Natural killer cell (primary cell): ENCODE measurements around the gene VPS18. TPM values are rescaled to one million over a fixed set of nuclear protein-coding genes. Genes with fewer than 3 reads are reported as not detected.
A peak's percentile ranks its signal among the peaks of the same experiment; 100 is the strongest.

ENCODE experiments used
- ATAC-seq, 3 donors: fragments of 150-1000 bp in 2 of 3; fragments of 200-7000 bp in 1 of 3; cut with Tn5 transposase; 1 replicate in 1 of 3; 2 replicates in 2 of 3; pipeline ENCODE4 v1.10.0; 2021; ENCODE audit warnings: mild to moderate bottlenecking in 2 of 3, moderate library complexity in 2 of 3
- DNase-seq, 2 donors: peaks; one replicate each; pipeline versions ENCODE4 v3.0.0 to v3.0.0-alpha.2; 2013 to 2021; ENCODE audit warnings: mixed read lengths in 1 of 2
- H3K27ac ChIP-seq: one replicate; pipeline ENCODE4 v1.5.1; 2013; ENCODE audit warnings: mild to moderate bottlenecking, low read length
- H3K27me3 ChIP-seq: one replicate; pipeline ENCODE4 v1.6.1; 2013; ENCODE audit warnings: low read length; ENCODE audit not compliant: control insufficient read depth, insufficient read depth
- H3K36me3 ChIP-seq: one replicate; pipeline ENCODE4 v1.6.1; 2013; ENCODE audit warnings: low read length; ENCODE audit not compliant: control insufficient read depth, insufficient read depth
- H3K4me1 ChIP-seq: one replicate; pipeline ENCODE4 v1.6.1; 2013; ENCODE audit warnings: low read length; ENCODE audit not compliant: control insufficient read depth, insufficient read depth
- H3K4me3 ChIP-seq: one replicate; pipeline ENCODE4 v1.5.1; 2013; ENCODE audit warnings: low read length
- H3K9me3 ChIP-seq: one replicate; pipeline ENCODE4 v1.6.1; 2013; ENCODE audit warnings: low read length; ENCODE audit not compliant: control insufficient read depth, insufficient read depth
- H3K27ac Mint-ChIP-seq, 2 donors: one replicate each; pipeline ENCODE4 v1.8.0; 2022; ENCODE audit warnings: mild to moderate bottlenecking in 2 of 2, mixed read lengths in 2 of 2, moderate library complexity in 1 of 2
- H3K27me3 Mint-ChIP-seq, 2 donors: one replicate each; pipeline ENCODE4 v1.8.0; 2022; ENCODE audit warnings: low read depth in 2 of 2, mixed read lengths in 2 of 2
- H3K36me3 Mint-ChIP-seq: one replicate; pipeline ENCODE4 v1.8.0; 2022; ENCODE audit warnings: mixed read lengths
- H3K4me1 Mint-ChIP-seq, 2 donors: one replicate each; pipeline ENCODE4 v1.8.0; 2022; ENCODE audit warnings: mixed read lengths in 2 of 2
- H3K4me3 Mint-ChIP-seq: one replicate; pipeline ENCODE4 v1.8.0; 2022; ENCODE audit warnings: mild to moderate bottlenecking, moderate library complexity, mixed read lengths
- H3K9me3 Mint-ChIP-seq, 2 donors: one replicate each; pipeline ENCODE4 v1.8.0; 2022; ENCODE audit warnings: mixed read lengths in 2 of 2
- WGBS: methylation state at CpG from one replicate; pipeline ENCODE4 v1.1.7; 2013; ENCODE audit warnings: missing lambda C conversion rate; ENCODE audit not compliant: insufficient coverage; 5-methylcytosine and 5-hydroxymethylcytosine counted together
- intact Hi-C: fragments of 100-400 bp; cut with micrococcal nuclease; formaldehyde crosslinking; loops from one replicate; pipeline ENCODE4 v1.14.2; 2022
- total RNA-seq, 4 donors: library from RNA; stranded (reverse); fragments of 120-200 nt in 1 of 4; gene quantifications; one replicate each; pipeline versions ENCODE4 v1.2.3 to v1.2.4, GENCODE V29; 2013 to 2022
- TF ChIP-seq, protein P1 (sequence below): fragments of 200-600 bp; IDR thresholded peaks from one replicate; pipeline ENCODE4 v1.8.0; 2022; ENCODE audit warnings: antibody characterized with exemption

VPS18 gene
- total RNA-seq, 3 donors from 2014 or later (not counting 1 experiment from before 2014, with no cell fraction given): 30.8 to 35.6 (median 34.1) TPM

DNA sequence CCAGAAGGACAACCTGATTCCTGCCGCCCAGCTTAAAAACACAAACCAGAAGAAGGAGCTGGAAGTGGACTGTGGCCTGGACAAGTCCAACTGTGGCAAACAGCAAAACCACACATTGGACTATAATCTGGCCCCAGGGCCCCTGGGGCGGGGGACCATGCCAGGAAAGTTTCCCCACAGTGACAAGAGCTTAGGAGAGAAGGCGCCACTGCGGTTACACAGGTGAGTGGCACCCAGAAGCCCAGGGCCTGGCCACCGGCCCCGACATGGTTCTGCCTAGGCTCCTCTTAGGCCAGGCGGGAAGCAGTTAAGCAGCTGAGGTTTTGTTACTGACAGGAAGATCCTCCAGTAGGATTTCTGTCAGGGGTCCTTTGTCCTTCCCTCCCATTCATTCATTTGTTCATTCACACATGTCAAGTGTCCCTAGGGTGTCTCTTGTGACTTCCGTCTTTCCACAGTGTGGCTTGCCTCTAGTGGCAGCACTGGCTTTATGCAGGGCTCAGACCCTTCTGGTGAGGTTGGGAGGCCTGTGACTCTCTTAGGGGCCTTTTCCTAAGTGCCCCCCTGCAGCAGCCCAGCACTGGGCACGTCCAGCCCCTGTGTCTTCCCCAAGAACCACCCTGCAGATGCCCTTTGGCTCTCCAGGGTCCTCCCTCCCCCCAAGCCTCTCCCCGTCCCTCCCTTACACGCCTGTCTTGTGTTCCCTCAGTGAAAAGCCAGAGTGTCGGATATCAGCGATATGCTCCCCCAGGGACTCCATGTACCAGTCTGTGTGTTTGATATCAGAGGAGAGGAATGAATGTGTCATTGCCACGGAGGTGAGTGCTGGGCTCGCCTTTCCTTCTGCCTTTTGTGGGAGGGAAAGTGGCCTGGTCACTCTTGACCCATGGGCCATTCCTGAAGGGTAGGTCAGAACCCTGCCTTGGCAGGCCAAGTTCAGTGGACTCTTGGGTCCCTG is 42.7 kb downstream of the VPS18 start:
- Mint-ChIP-seq H3K4me3 (no peak overlapping the region), H3K27me3 (peaks cover 2 to 9% of the 10 kb centered on the region in 2 donors), H3K27ac (no peak overlapping the region), H3K4me1 (peaks cover 5 to 19% of the 10 kb centered on the region in 2 donors), H3K9me3 (no peaks in the 10 kb centered on the region), H3K36me3 (no peaks in the 10 kb centered on the region)
- DNase-seq (peak in 1 of 2 donors; percentile 25), ATAC-seq (no peak)
- TF ChIP-seq, protein P1, sequence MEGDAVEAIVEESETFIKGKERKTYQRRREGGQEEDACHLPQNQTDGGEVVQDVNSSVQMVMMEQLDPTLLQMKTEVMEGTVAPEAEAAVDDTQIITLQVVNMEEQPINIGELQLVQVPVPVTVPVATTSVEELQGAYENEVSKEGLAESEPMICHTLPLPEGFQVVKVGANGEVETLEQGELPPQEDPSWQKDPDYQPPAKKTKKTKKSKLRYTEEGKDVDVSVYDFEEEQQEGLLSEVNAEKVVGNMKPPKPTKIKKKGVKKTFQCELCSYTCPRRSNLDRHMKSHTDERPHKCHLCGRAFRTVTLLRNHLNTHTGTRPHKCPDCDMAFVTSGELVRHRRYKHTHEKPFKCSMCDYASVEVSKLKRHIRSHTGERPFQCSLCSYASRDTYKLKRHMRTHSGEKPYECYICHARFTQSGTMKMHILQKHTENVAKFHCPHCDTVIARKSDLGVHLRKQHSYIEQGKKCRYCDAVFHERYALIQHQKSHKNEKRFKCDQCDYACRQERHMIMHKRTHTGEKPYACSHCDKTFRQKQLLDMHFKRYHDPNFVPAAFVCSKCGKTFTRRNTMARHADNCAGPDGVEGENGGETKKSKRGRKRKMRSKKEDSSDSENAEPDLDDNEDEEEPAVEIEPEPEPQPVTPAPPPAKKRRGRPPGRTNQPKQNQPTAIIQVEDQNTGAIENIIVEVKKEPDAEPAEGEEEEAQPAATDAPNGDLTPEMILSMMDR: no peak
- Histone ChIP-seq H3K27ac (no peak overlapping the region), H3K4me3 (no peak overlapping the region), H3K4me1 (peaks cover 17% of the 10 kb centered on the region), H3K27me3 (peaks cover 2% of the 10 kb centered on the region), H3K9me3 (no peaks in the 10 kb centered on the region), H3K36me3 (no peaks in the 10 kb centered on the region)
- intact Hi-C loops: no loop called here
- WGBS: 86% methylated on average over 15 of the region's 15 CpGs

- intact Hi-C loops: no loop called here
- peak overlapping the region in 1 of 2 donors; percentile 30 for H3K27ac Mint-ChIP-seq
Measured at GRCh38 chr15:40937762-40938535, 43.7 kb downstream of the VPS18 start.

GRCh38 chr15:40938536-40938870 is 44.3 kb downstream of the VPS18 start:
- ATAC-seq: no peak
- Histone ChIP-seq H3K4me3 (no peak overlapping the region), H3K36me3 (no peaks in the 10 kb centered on the region), H3K27ac (no peak overlapping the region), H3K27me3 (no peaks in the 10 kb centered on the region), H3K4me1 (peaks cover 26% of the 10 kb centered on the region), H3K9me3 (no peaks in the 10 kb centered on the region)
- Mint-ChIP-seq H3K4me3 (no peak overlapping the region), H3K36me3 (no peaks in the 10 kb centered on the region), H3K9me3 (no peaks in the 10 kb centered on the region), H3K4me1 (peaks cover 12 to 25% of the 10 kb centered on the region in 2 donors), H3K27ac (no peak overlapping the region), H3K27me3 (peaks cover 0 to 4% of the 10 kb centered on the region in 2 donors)
- TF ChIP-seq, protein P1: no peak
- WGBS: 76% methylated on average over 5 of the region's 6 CpGs
- DNase-seq: peak in 1 of 2 donors; percentile 55
- intact Hi-C loops: no loop called here

More at GRCh38 chr15:40937762-40938535, 43.7 kb downstream of the VPS18 start:
- no peaks in the 10 kb centered on the region for H3K36me3 Mint-ChIP-seq
- Histone ChIP-seq H3K4me3 (no peak overlapping the region), H3K36me3 (no peaks in the 10 kb centered on the region), H3K27me3 (no peaks in the 10 kb centered on the region), H3K27ac (no peak overlapping the region), H3K4me1 (peaks cover 21% of the 10 kb centered on the region), H3K9me3 (no peaks in the 10 kb centered on the region)
- 87% methylated on average over 19 of the region's 19 CpGs for WGBS
- H3K27me3 Mint-ChIP-seq: peaks cover 0 to 8% of the 10 kb centered on the region in 2 donors
- TF ChIP-seq, protein P1: no peak
- DNase-seq (peak in 1 of 2 donors; percentile 59), ATAC-seq (no peak)
- no peak overlapping the region for H3K4me3 Mint-ChIP-seq
- H3K9me3 Mint-ChIP-seq: no peaks in the 10 kb centered on the region
- peaks cover 9 to 22% of the 10 kb centered on the region in 2 donors for H3K4me1 Mint-ChIP-seq
